ENCODE measurements around the gene FGF18. TPM values are rescaled to one million over a fixed set of nuclear protein-coding genes. Genes with fewer than 3 reads are reported as not detected.

Gene FGF18
- total RNA-seq, 1 donor from 2014 or later = 0.06 TPM

GRCh38 chr5:171438738-171439137 lies 19.3 kb downstream of the FGF18 start:
- H3K36me3 Mint-ChIP-seq = no peaks in the 10 kb centered on the region
- Histone ChIP-seq H3K9me3 (ENCODE audit: low read depth) (no peaks in the 10 kb centered on the region), H3K4me3 (no peak overlapping the region), H3K4me1 (peaks cover 12% of the 10 kb centered on the region), H3K36me3 (no peaks in the 10 kb centered on the region), H2AFZ (replicated peaks) (no peak overlapping the region), H3K79me2 (ENCODE audit: low read depth) (no peaks in the 10 kb centered on the region), H3K27ac (no peak overlapping the region), H3F3A (ENCODE audit: low read depth) (no peaks in the 10 kb centered on the region), H3K27me3 (no peaks in the 10 kb centered on the region), H3K4me2 (no peak overlapping the region), H4K20me1 (ENCODE audit: low read depth) (no peaks in the 10 kb centered on the region), H3K9ac (no peak overlapping the region)
- TF ChIP-seq EZH2phosphoT487 (IDR thresholded peaks at IDR 0.05) = no peak
- TF ChIP-seq, protein P1, sequence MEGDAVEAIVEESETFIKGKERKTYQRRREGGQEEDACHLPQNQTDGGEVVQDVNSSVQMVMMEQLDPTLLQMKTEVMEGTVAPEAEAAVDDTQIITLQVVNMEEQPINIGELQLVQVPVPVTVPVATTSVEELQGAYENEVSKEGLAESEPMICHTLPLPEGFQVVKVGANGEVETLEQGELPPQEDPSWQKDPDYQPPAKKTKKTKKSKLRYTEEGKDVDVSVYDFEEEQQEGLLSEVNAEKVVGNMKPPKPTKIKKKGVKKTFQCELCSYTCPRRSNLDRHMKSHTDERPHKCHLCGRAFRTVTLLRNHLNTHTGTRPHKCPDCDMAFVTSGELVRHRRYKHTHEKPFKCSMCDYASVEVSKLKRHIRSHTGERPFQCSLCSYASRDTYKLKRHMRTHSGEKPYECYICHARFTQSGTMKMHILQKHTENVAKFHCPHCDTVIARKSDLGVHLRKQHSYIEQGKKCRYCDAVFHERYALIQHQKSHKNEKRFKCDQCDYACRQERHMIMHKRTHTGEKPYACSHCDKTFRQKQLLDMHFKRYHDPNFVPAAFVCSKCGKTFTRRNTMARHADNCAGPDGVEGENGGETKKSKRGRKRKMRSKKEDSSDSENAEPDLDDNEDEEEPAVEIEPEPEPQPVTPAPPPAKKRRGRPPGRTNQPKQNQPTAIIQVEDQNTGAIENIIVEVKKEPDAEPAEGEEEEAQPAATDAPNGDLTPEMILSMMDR (IDR thresholded peaks at IDR 0.05) = no peak
- no peak for TF ChIP-seq EZH2 (IDR thresholded peaks at IDR 0.05)
- H3K9me3 Mint-ChIP-seq = no peaks in the 10 kb centered on the region
- no peak overlapping the region for H3K4me3 Mint-ChIP-seq
- no peak for DNase-seq (ENCODE audit: low spot score)
- peaks cover 33% of the 10 kb centered on the region for H3K4me1 Mint-ChIP-seq
- H3K27ac Mint-ChIP-seq = peak overlapping the region; percentile 94
- H3K27me3 Mint-ChIP-seq (ENCODE audit: insufficient read depth, low read depth) = peaks cover 8% of the 10 kb centered on the region

GRCh38 chr5:171441246-171441791 lies 21.9 kb downstream of the FGF18 start:
- Histone ChIP-seq H3K79me2 (ENCODE audit: low read depth) (no peaks in the 10 kb centered on the region), H4K20me1 (ENCODE audit: low read depth) (no peaks in the 10 kb centered on the region), H2AFZ (replicated peaks) (no peak overlapping the region), H3K36me3 (no peaks in the 10 kb centered on the region), H3K27ac (no peak overlapping the region), H3K4me3 (no peak overlapping the region), H3K4me1 (peaks cover 12% of the 10 kb centered on the region), H3K27me3 (no peaks in the 10 kb centered on the region), H3K9ac (no peak overlapping the region), H3F3A (ENCODE audit: low read depth) (no peaks in the 10 kb centered on the region), H3K9me3 (ENCODE audit: low read depth) (no peaks in the 10 kb centered on the region), H3K4me2 (no peak overlapping the region)
- H3K4me1 Mint-ChIP-seq = peaks cover 37% of the 10 kb centered on the region
- no peak overlapping the region for H3K4me3 Mint-ChIP-seq
- peaks cover 11% of the 10 kb centered on the region for H3K27me3 Mint-ChIP-seq (ENCODE audit: insufficient read depth, low read depth)
- H3K27ac Mint-ChIP-seq = no peak overlapping the region
- no peak for DNase-seq (ENCODE audit: low spot score)
- no peaks in the 10 kb centered on the region for H3K9me3 Mint-ChIP-seq
- H3K36me3 Mint-ChIP-seq = no peaks in the 10 kb centered on the region
- no peak for TF ChIP-seq EZH2 (IDR thresholded peaks at IDR 0.05)
- TF ChIP-seq, protein P1 (IDR thresholded peaks at IDR 0.05) = no peak
- TF ChIP-seq EZH2phosphoT487 (IDR thresholded peaks at IDR 0.05) = no peak

GRCh38 chr5:171442287-171443042 lies 23.0 kb downstream of the FGF18 start:
- TF ChIP-seq, protein P1 (IDR thresholded peaks at IDR 0.05) = no peak
- TF ChIP-seq EZH2 (IDR thresholded peaks at IDR 0.05) (no peak), EZH2phosphoT487 (IDR thresholded peaks at IDR 0.05) (no peak)
- no peaks in the 10 kb centered on the region for H3K36me3 ChIP-seq
- H3K9ac ChIP-seq = no peak overlapping the region
- H3K4me1 Mint-ChIP-seq = peaks cover 36% of the 10 kb centered on the region
- H2AFZ ChIP-seq (replicated peaks) = no peak overlapping the region
- H3K36me3 Mint-ChIP-seq = no peaks in the 10 kb centered on the region
- no peaks in the 10 kb centered on the region for H3K27me3 ChIP-seq
- H3K9me3 Mint-ChIP-seq = no peaks in the 10 kb centered on the region
- no peaks in the 10 kb centered on the region for H4K20me1 ChIP-seq (ENCODE audit: low read depth)
- H3K79me2 ChIP-seq (ENCODE audit: low read depth) = no peaks in the 10 kb centered on the region
- peaks cover 7% of the 10 kb centered on the region for H3K4me1 ChIP-seq
- H3F3A ChIP-seq (ENCODE audit: low read depth) = no peaks in the 10 kb centered on the region
- no peak overlapping the region for H3K4me3 ChIP-seq
- H3K4me3 Mint-ChIP-seq = no peak overlapping the region
- peaks cover 8% of the 10 kb centered on the region for H3K27me3 Mint-ChIP-seq (ENCODE audit: insufficient read depth, low read depth)
- no peaks in the 10 kb centered on the region for H3K9me3 ChIP-seq (ENCODE audit: low read depth)
- DNase-seq (ENCODE audit: low spot score) = no peak
- no peak overlapping the region for H3K27ac ChIP-seq
- no peak overlapping the region for H3K4me2 ChIP-seq
- peak overlapping the region; percentile 51 for H3K27ac Mint-ChIP-seq

Measured in neural progenitor cell (in vitro differentiated cells).